Prostate gland (tissue), 2 donors: Measurements from ENCODE around the gene ADCY7. TPM values are rescaled to one million over a fixed set of nuclear protein-coding genes. Genes with fewer than 3 reads are reported as not detected.

ENCODE experiments used
- DNase-seq: peaks from one replicate; pipeline ENCODE4 v3.0.0-alpha.2; 2019; ENCODE audit warnings: low spot score
- H3K27ac ChIP-seq, 2 donors: fragments of 200-600 bp; sonication (generic); 2 replicates each; pipeline ENCODE4 v1.5.1; 2017 to 2019
- H3K27me3 ChIP-seq: fragments of 200-600 bp; sonication (generic); replicated peaks from 2 replicates; pipeline ENCODE4 v1.5.1; 2019; ENCODE audit not compliant: insufficient read depth
- H3K36me3 ChIP-seq, 2 donors: fragments of 200-600 bp; sonication (generic); 1 replicate in 1 of 2; 2 replicates in 1 of 2; pipeline versions ENCODE4 v1.5.1 to v1.8.1; 2017 to 2019
- H3K4me1 ChIP-seq: fragments of 200-600 bp; sonication (generic); replicated peaks from 2 replicates; pipeline ENCODE4 v1.5.1; 2019
- H3K4me3 ChIP-seq, 2 donors: fragments of 200-600 bp; sonication (generic); 2 replicates each; pipeline ENCODE4 v1.5.1; 2017 to 2019
- H3K9me3 ChIP-seq: fragments of 200-600 bp; sonication (generic); 2 replicates; pipeline ENCODE4 v1.5.1; 2017
- POLR2A ChIP-seq: fragments of 450-650 bp; IDR thresholded peaks from one replicate; pipeline ENCODE4 v1.6.1; 2016; ENCODE audit warnings: antibody characterized with exemption, mild to moderate bottlenecking
- POLR2AphosphoS5 ChIP-seq: sonication (generic); formaldehyde crosslinking; IDR thresholded peaks from one replicate; pipeline ENCODE4 v1.6.1; 2017; ENCODE audit warnings: antibody characterized with exemption
- WGBS: methylation state at CpG from one replicate; pipeline ENCODE4 v1.1.5; 2018; 5-methylcytosine and 5-hydroxymethylcytosine counted together
- intact Hi-C: fragments of 100-400 bp; cut with DNase I; formaldehyde crosslinking; loops from one replicate; pipeline ENCODE4 v1.14.2; 2022
- total RNA-seq, 2 donors: library from RNA; depleted of rRNA; stranded (reverse); fragments of >200 nt; gene quantifications; one replicate each; pipeline ENCODE4 v1.1.0, GENCODE V29; 2016
- TF ChIP-seq, protein P1 (sequence below), 4 experiments: fragments of 200-600 bp in 2 of 4; fragments of 450-650 bp in 2 of 4; sonication (generic) in 2 of 4; IDR thresholded peaks; 1 replicate in 3 of 4; 2 replicates in 1 of 4; pipeline ENCODE4 v1.5.1; 2016 to 2019; ENCODE audit warnings: antibody characterized with exemption in 4 of 4, mild to moderate bottlenecking in 2 of 4, moderate library complexity in 2 of 4

Gene ADCY7
- total RNA-seq, 2 donors from 2014 or later = 2.0 to 10.9 TPM

GRCh38 chr16:50311134-50311528 is 44.8 kb downstream of the ADCY7 start:
- no peak for TF ChIP-seq POLR2A
- TF ChIP-seq, protein P1, sequence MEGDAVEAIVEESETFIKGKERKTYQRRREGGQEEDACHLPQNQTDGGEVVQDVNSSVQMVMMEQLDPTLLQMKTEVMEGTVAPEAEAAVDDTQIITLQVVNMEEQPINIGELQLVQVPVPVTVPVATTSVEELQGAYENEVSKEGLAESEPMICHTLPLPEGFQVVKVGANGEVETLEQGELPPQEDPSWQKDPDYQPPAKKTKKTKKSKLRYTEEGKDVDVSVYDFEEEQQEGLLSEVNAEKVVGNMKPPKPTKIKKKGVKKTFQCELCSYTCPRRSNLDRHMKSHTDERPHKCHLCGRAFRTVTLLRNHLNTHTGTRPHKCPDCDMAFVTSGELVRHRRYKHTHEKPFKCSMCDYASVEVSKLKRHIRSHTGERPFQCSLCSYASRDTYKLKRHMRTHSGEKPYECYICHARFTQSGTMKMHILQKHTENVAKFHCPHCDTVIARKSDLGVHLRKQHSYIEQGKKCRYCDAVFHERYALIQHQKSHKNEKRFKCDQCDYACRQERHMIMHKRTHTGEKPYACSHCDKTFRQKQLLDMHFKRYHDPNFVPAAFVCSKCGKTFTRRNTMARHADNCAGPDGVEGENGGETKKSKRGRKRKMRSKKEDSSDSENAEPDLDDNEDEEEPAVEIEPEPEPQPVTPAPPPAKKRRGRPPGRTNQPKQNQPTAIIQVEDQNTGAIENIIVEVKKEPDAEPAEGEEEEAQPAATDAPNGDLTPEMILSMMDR (IDR thresholded peaks at IDR 0.05) = no peak
- TF ChIP-seq POLR2AphosphoS5 = no peak
- Histone ChIP-seq H3K27ac (no peak overlapping the region), H3K27me3 (no peaks in the 10 kb centered on the region), H3K9me3 (no peaks in the 10 kb centered on the region), H3K4me1 (no peaks in the 10 kb centered on the region), H3K4me3 (no peak overlapping the region), H3K36me3 (peaks cover 0 to 4% of the 10 kb centered on the region in 2 donors)
- intact Hi-C loops = no loop called here
- DNase-seq = no peak
- 91% methylated on average over 4 of the region's 4 CpGs for WGBS

DNA sequence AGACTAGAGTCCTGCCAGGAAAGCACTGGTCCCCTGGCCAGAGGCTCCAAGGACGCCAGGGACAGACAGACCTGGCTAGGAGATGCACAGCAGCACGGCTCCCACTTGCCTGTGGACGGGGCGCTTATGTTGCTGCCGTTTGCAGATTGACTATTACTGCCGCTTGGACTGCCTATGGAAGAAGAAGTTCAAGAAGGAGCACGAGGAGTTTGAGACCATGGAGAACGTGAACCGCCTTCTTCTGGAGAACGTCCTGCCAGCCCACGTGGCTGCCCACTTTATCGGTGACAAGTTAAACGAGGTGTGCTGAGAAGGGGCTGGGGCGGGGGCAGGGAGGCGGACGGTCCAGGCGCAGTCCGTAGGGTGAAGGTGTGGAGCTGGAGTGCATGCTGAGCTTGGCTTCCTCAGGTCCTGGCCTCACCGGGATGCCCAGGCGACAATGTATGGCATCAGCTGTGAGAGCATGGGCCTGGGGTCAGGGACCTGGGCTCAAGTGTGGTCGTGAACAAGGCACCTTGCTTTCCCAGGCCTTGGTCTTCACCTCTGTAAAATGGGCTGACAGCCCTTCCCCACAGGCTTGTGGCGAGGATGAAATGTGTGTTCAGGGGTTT is 45.6 kb downstream of the ADCY7 start:
- no peak overlapping the region for H3K4me3 ChIP-seq
- no peaks in the 10 kb centered on the region for H3K27me3 ChIP-seq
- no peak overlapping the region for H3K27ac ChIP-seq
- peak; percentile 3 for DNase-seq
- peaks cover 4 to 5% of the 10 kb centered on the region in 2 donors for H3K36me3 ChIP-seq
- no peak for TF ChIP-seq POLR2AphosphoS5
- TF ChIP-seq POLR2A = no peak
- TF ChIP-seq, protein P1 (IDR thresholded peaks at IDR 0.05) = no peak
- WGBS = 84% methylated on average over 22 of the region's 22 CpGs
- H3K4me1 ChIP-seq = no peaks in the 10 kb centered on the region
- intact Hi-C loops = no loop called here
- no peaks in the 10 kb centered on the region for H3K9me3 ChIP-seq

GRCh38 chr16:50313596-50314478 is 47.5 kb downstream of the ADCY7 start:
- Histone ChIP-seq H3K4me3 (no peak overlapping the region), H3K27me3 (no peaks in the 10 kb centered on the region), H3K27ac (no peak overlapping the region), H3K4me1 (no peaks in the 10 kb centered on the region), H3K9me3 (no peaks in the 10 kb centered on the region), H3K36me3 (peaks cover 4 to 8% of the 10 kb centered on the region in 2 donors)
- TF ChIP-seq POLR2A (no peak), POLR2AphosphoS5 (no peak)
- TF ChIP-seq, protein P1 (IDR thresholded peaks at IDR 0.05) = no peak
- intact Hi-C loops = no loop called here
- no peak for DNase-seq
- 86% methylated on average over 31 of the region's 31 CpGs for WGBS

- no peak for DNase-seq
- Histone ChIP-seq H3K4me3 (no peak overlapping the region), H3K27me3 (no peaks in the 10 kb centered on the region), H3K36me3 (peaks cover 4 to 8% of the 10 kb centered on the region in 2 donors), H3K9me3 (no peaks in the 10 kb centered on the region), H3K27ac (no peak overlapping the region), H3K4me1 (no peaks in the 10 kb centered on the region)
- 66% methylated on average over 8 of the region's 8 CpGs for WGBS
- intact Hi-C loops = no loop called here
- TF ChIP-seq, protein P1 (IDR thresholded peaks at IDR 0.05) = no peak
- TF ChIP-seq POLR2AphosphoS5 = no peak
- TF ChIP-seq POLR2A = no peak
Observed at GRCh38 chr16:50314665-50315064, 48.3 kb downstream of the ADCY7 start.
